GM19025 (cell line): Measurements from ENCODE around the gene PRPF8.
"Not testable (repeated sequence)": the region's sequence is repeated elsewhere in the genome, so short reads cannot be mapped to it uniquely, and the experiment has no call there.

ENCODE experiments used
- ATAC-seq: cut with Tn5 transposase; IDR thresholded peaks from one replicate; pipeline ENCODE4 v1.9.1; 2021; ENCODE audit warnings: mild to moderate bottlenecking, low read depth, moderate library complexity; ENCODE audit not compliant: unreplicated experiment

Gene PRPF8

GRCh38 chr17:1716912-1717695 is 32.4 kb upstream of the PRPF8 start:
- peak; percentile 31 for ATAC-seq

GRCh38 chr17:1716076-1716911 is 31.6 kb upstream of the PRPF8 start:
- peak; percentile 74 for ATAC-seq

DNA sequence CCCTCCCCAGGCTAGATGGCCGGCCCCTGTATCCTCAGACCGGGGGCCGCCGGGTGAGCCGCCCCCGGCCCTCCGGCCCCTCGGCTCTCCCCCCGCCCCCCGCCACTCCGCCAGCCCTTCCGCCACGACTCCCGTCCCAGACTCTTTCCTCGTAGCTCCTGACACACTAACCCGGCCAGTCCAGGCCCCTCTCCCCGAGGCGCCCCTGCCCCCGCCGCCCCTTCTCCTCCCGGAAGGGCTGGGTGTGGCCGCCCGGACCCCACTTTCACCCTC is 31.1 kb upstream of the PRPF8 start:
- no peak for ATAC-seq

GRCh38 chr17:1714980-1715802 is 30.5 kb upstream of the PRPF8 start:
- no peak for ATAC-seq

GRCh38 chr17:1714427-1714979 is 29.8 kb upstream of the PRPF8 start:
- ATAC-seq, result no peak

- no peak for ATAC-seq
These were observed 29.3 kb upstream of the PRPF8 start for GRCh38 chr17:1713878-1714426.

- no peak for ATAC-seq
These were observed 28.7 kb upstream of the PRPF8 start for GRCh38 chr17:1713160-1713877.

DNA sequence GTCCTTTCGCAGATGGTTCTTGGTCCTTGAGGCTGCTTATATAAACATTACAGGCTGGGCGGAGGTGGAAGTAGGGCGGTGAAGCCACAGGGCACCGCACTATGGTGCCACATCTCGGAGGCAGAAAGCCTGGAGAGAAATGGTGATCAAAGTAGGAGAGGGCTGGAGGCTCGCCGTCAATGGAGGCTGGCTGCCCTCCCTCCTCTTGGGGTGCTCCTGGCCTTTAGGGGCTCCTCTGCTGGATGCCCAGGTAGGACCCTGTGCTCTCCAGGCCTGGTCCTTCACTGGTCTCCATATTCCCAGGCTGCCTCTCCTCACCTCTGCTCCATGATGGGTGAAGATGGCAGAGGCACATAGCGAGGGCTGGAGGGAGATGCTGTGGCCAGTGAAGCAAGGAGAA is 27.6 kb upstream of the PRPF8 start:
- ATAC-seq, result no peak

DNA sequence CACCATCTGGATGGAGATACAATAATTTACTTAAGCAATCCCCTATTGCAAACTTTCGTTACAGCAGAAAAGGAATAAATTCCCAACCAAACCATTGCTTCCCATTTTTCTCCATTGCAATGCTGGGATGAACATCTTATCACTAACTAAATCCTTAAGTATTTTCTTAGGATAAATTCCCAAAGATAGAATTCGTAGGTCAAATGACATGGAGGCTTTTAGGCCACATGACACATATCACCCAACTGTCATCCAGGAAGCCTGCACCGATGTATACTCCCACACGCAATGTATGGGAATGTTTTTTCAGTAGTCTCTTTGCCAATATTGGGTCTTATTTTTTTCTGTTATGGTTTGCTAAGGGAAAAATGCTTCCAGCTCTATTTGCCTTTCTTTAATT is 27.1 kb upstream of the PRPF8 start:
- no peak for ATAC-seq

- ATAC-seq, result no peak
These were observed 26.3 kb upstream of the PRPF8 start for GRCh38 chr17:1710807-1711553.

DNA sequence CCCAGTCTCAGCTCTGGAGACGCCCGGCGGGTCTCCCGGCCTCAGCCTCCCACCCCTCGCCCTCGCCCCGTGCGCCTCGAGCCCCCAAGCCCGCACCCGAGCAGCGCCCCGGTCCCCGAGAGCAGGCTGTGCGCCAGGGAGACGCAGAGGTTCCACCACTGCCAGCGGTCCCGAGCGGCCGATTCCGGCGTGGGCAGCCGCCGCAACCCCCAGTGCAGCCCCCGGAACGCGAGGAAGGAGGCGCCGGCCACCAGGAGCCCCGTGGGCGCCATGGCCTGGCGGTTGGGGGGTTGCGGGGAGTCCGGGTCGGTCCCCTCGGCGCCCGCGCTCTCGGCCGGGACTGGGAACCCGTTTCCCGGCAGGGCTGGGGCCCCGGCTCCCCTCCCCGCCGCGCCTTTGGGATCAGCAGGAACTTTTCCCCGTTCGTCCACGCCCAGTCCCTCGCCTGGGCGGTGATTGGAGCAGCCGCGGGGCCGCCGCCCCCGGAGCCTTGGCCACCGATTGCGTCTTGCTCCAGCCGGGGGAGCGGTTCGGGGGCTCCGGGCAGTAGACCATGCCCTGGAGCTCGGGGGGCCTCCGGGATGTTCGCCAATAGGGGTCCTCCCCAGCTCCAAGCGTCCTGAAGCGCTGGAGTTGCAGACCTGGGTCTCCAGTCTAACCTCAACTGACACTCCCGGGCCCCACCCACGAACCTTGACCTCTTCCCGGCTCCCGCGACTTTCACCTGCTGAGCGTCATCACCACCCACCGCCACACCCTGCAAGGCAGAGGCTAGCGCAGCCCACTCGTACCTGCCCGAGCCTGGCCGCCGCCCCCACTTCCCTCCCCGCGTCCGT is 25.5 kb upstream of the PRPF8 start, which contains the start of gene TLCD2:
TSS of gene TLCD2 (minus strand) at position 407 of the 836 bp plus-strand sequence. CDS start at position 272, 135 bp downstream.
- no peak for ATAC-seq

DNA sequence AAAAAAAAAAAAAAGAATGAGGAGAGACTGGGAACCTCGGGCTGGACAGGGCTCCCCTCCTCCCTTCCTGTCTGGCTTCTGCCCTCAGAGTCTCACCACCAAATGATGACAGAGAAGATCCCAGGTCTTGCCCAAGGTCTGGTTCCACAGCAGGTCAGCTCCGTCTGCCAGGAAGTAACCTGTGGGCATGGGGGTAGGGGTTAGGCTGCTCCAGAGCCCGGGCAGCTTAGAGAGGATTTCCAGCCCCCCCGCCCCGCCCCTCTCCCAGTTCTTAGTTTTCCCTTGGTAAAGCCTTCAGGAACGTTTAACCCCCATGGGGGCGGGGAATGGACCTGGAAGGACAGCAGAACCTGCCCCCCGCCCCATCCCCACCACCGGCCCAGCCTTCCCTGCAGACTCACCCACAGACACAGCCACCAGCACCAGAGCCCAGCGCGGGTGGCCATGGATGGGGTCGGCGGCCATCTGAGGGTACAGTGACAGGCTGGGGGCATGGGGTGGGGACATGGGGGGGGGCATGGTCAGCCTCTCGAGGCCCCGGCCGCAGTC is 24.8 kb upstream of the PRPF8 start:
- ATAC-seq, result no peak

- not testable (repeated sequence) for ATAC-seq
These were observed 24.2 kb upstream of the PRPF8 start for GRCh38 chr17:1708791-1709346.

- no peak for ATAC-seq
These were observed 22.4 kb upstream of the PRPF8 start for GRCh38 chr17:1707107-1707506.

- ATAC-seq, result no peak
These were observed 20.3 kb upstream of the PRPF8 start for GRCh38 chr17:1705004-1705403.

GRCh38 chr17:1703063-1703462 is 18.4 kb upstream of the PRPF8 start:
- ATAC-seq, result no peak

DNA sequence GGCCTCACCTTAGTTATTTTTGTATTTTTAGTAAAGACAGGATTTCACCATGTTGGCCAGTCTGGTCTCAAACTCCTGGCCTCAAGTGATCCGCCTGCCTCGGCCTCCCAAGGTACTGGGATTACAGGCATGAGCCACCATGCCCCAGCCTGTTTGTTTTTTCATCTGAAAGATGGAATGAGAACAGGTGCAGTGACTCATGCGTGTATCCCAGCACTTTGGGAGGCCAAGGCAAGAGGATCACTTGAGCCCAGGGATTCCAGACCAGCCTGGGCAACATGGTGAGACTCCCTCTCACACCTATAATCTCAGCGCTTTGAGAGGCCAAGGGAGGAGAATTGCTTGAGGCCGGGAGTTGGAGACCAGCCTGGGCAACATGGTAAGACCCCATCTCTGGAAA is 15.2 kb upstream of the PRPF8 start:
- not testable (repeated sequence) for ATAC-seq

- ATAC-seq, result no peak
These were observed 13.0 kb upstream of the PRPF8 start for GRCh38 chr17:1697681-1698080.
